Stimulated activated effector memory CD8-positive, alpha-beta T cell treated with anti-CD3 and anti-CD28 coated beads, Interleukin-12 subunit alpha, Interleukin-12 subunit beta, amount 100 ng/mL, for 72 hours (primary cell): Measurements from ENCODE around the gene HDAC4.
A peak's percentile ranks its signal among the peaks of the same experiment; 100 is the strongest.

Experiments used
- ATAC-seq: fragments of 150-1000 bp; cut with Tn5 transposase; 2 replicates; pipeline ENCODE4 v1.10.0; 2021
- DNase-seq, 2 donors: peaks; one replicate each; pipeline ENCODE4 v3.0.0; 2021 to 2022; ENCODE audit warnings: low spot score in 2 of 2
- H3K27ac Mint-ChIP-seq: one replicate; pipeline ENCODE4 v1.8.0; 2022; ENCODE audit warnings: mild to moderate bottlenecking, mixed read lengths
- H3K36me3 Mint-ChIP-seq: one replicate; pipeline ENCODE4 v1.8.0; 2022; ENCODE audit warnings: mild to moderate bottlenecking, mixed read lengths
- H3K4me1 Mint-ChIP-seq: one replicate; pipeline ENCODE4 v1.8.0; 2022; ENCODE audit warnings: mixed read lengths
- H3K4me3 Mint-ChIP-seq: one replicate; pipeline ENCODE4 v1.8.0; 2022; ENCODE audit warnings: mild to moderate bottlenecking, mixed read lengths
- H3K9me3 Mint-ChIP-seq: one replicate; pipeline ENCODE4 v1.8.0; 2022; ENCODE audit warnings: mixed read lengths

The HDAC4 gene

GRCh38 chr2:239226677-239227581, 173.9 kb downstream of the HDAC4 start:
- Mint-ChIP-seq H3K36me3 (no peaks in the 10 kb centered on the region), H3K9me3 (no peaks in the 10 kb centered on the region), H3K4me1 (peaks cover 75% of the 10 kb centered on the region), H3K4me3 (no peak overlapping the region), H3K27ac (peak overlapping the region; percentile 32)
- DNase-seq (no peak), ATAC-seq (no peak)

DNA sequence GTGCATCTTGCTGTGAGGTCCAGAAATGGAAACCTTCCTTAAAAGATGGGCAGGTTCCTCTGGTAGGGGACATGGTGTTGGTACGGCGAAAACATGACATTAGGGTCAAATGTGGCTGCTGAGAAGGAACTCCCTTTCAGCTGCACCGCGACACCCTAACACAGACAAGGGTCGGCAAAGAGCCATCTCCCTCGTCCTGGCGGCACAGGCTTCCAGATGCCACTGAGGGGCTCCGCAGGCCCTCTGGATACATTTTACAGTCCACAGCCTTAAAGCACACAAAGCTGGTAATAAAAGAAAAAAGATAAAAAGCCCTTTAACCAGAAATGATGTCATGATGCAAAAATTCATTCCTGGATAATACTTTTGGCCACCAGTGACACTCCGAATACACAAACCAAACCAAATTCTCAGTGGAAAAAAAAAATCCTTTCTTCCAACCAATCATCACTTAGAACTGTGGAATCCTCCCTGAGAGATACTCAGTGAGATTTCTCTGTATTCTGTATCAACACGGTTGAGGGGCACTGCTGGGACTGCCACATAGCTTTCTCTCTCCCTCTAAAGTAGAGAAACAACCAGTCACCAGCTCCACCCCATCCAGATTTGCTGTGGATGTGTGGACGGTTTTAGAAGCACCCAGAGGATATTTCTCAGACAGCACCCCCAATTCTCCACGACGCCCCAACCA, 174.8 kb downstream of the HDAC4 start:
- H3K36me3 Mint-ChIP-seq: no peaks in the 10 kb centered on the region
- H3K27ac Mint-ChIP-seq: peak overlapping the region; percentile 32
- H3K9me3 Mint-ChIP-seq: no peaks in the 10 kb centered on the region
- ATAC-seq: no peak
- H3K4me3 Mint-ChIP-seq: no peak overlapping the region
- H3K4me1 Mint-ChIP-seq: peaks cover 71% of the 10 kb centered on the region
- no peak for DNase-seq

- no peak overlapping the region for H3K4me3 Mint-ChIP-seq
- no peak for ATAC-seq
- no peaks in the 10 kb centered on the region for H3K9me3 Mint-ChIP-seq
- no peaks in the 10 kb centered on the region for H3K36me3 Mint-ChIP-seq
- no peak for DNase-seq
- H3K27ac Mint-ChIP-seq: peak overlapping the region; percentile 20
- H3K4me1 Mint-ChIP-seq: peaks cover 66% of the 10 kb centered on the region
Measured at GRCh38 chr2:239225371-239225851, 175.4 kb downstream of the HDAC4 start.

GRCh38 chr2:239224955-239225354, 175.9 kb downstream of the HDAC4 start:
- no peak for DNase-seq
- Mint-ChIP-seq H3K36me3 (no peaks in the 10 kb centered on the region), H3K4me1 (peaks cover 69% of the 10 kb centered on the region), H3K4me3 (no peak overlapping the region), H3K9me3 (no peaks in the 10 kb centered on the region), H3K27ac (peak overlapping the region; percentile 20)
- no peak for ATAC-seq

DNA sequence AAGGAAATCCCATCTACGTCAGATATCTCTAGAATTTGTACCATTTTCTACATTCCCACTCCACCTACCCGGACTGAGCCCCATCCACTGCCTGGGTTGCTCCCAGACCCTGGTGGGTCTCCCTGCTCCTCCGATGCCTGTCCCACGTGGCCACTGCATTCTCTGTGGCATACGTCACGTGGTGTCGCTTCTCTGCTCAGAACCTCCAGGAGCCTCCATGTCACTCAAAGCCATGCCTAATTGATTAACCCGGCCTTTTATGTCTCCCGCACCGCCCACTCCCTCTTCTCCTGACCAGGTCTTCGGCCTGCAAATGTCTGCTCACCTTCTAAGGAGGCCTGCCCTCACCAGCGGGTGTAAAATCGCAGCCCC, 176.6 kb downstream of the HDAC4 start:
- H3K4me1 Mint-ChIP-seq: peaks cover 73% of the 10 kb centered on the region

GRCh38 chr2:239223310-239224198, 177.3 kb downstream of the HDAC4 start:
- Mint-ChIP-seq H3K4me1 (peaks cover 73% of the 10 kb centered on the region), H3K27ac (peak overlapping the region; percentile 85), H3K4me3 (no peak overlapping the region), H3K36me3 (no peaks in the 10 kb centered on the region), H3K9me3 (no peaks in the 10 kb centered on the region)
- ATAC-seq (no peak), DNase-seq (no peak)

More for the DNA sequence above, 176.6 kb downstream of the HDAC4 start:
- DNase-seq: no peak
- no peak for ATAC-seq
- no peaks in the 10 kb centered on the region for H3K36me3 Mint-ChIP-seq
- peak overlapping the region; percentile 20 for H3K27ac Mint-ChIP-seq
- no peaks in the 10 kb centered on the region for H3K9me3 Mint-ChIP-seq
- H3K4me3 Mint-ChIP-seq: no peak overlapping the region

DNA sequence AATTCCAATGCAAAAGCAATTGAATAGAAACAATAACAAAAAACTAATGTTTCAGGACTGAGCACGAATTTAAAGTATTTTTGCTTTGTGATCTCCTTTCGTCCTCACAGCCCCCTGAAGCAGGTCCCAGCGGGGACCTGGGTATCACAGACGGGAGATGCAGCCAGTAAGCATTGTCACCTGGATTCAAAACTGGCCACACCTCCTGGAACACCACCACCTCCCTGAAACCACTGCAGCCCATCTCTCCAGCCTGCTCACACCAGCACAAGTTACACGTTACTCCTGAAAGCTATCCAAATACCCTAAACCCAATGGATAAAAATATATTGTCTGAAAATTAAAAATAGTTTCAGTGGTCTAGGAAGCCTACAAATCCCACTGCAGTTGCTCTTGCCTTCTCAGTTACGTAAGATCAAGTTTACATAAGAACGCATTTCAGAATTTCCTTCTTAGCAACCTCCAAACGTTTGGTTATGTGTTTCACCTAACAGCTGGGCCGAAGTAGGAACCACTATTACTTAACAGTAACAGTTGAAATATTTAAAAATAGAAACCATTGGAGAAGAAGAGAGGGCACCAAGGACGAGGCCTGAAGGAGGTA, 178.0 kb downstream of the HDAC4 start:
- Mint-ChIP-seq H3K4me1 (peaks cover 68% of the 10 kb centered on the region), H3K4me3 (peak overlapping the region; percentile 3), H3K9me3 (no peaks in the 10 kb centered on the region), H3K27ac (peak overlapping the region; percentile 85), H3K36me3 (no peaks in the 10 kb centered on the region)
- DNase-seq (no peak), ATAC-seq (no peak)

DNA sequence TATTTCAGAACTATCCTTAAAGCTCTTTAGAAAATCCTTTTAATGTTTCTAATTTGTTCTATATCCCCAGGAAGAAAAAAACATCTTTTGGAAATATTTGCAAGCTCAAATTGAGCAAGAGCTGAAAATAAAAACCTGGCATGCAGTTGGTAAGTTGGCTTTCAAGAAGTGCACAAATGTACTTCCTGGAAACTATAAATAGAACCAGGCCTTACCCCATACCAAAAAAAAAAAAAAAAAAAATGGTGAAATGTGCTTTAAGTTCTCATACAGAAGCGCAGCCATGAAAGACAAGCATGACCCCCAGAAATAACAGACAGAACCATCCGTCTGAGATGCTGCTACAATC, 178.5 kb downstream of the HDAC4 start:
- DNase-seq (no peak), ATAC-seq (no peak)
- Mint-ChIP-seq H3K27ac (peak overlapping the region; percentile 85), H3K36me3 (no peaks in the 10 kb centered on the region), H3K9me3 (no peaks in the 10 kb centered on the region), H3K4me3 (peak overlapping the region; percentile 3), H3K4me1 (peaks cover 68% of the 10 kb centered on the region)

- no peak overlapping the region for H3K4me3 Mint-ChIP-seq
- H3K36me3 Mint-ChIP-seq: no peaks in the 10 kb centered on the region
- H3K9me3 Mint-ChIP-seq: no peaks in the 10 kb centered on the region
- no peak for ATAC-seq
- DNase-seq: no peak
- H3K4me1 Mint-ChIP-seq: peaks cover 68% of the 10 kb centered on the region
- no peak overlapping the region for H3K27ac Mint-ChIP-seq
Measured at GRCh38 chr2:239220981-239221396, 179.8 kb downstream of the HDAC4 start.

DNA sequence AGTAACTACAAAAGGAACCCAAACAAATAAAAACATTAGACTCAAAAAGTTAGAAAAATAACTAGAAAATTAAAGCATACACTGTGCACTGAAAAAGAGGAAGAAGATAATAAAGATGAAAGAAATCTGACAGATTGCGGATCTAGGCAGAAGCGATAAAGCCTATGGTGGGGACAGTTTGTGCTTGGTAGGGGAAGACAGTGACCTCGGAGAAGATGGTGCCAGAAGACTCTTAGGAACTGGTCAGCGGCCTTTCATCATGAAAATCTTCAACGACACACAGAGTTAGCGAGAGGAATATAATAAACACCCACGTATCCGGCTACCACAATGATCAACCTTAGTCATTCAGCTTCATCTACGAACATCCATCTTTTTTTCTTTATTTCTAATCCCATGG, 180.5 kb downstream of the HDAC4 start:
- no peak overlapping the region for H3K4me3 Mint-ChIP-seq
- ATAC-seq: no peak
- H3K36me3 Mint-ChIP-seq: no peaks in the 10 kb centered on the region
- no peak overlapping the region for H3K27ac Mint-ChIP-seq
- H3K9me3 Mint-ChIP-seq: no peaks in the 10 kb centered on the region
- DNase-seq: no peak
- peaks cover 68% of the 10 kb centered on the region for H3K4me1 Mint-ChIP-seq

DNA sequence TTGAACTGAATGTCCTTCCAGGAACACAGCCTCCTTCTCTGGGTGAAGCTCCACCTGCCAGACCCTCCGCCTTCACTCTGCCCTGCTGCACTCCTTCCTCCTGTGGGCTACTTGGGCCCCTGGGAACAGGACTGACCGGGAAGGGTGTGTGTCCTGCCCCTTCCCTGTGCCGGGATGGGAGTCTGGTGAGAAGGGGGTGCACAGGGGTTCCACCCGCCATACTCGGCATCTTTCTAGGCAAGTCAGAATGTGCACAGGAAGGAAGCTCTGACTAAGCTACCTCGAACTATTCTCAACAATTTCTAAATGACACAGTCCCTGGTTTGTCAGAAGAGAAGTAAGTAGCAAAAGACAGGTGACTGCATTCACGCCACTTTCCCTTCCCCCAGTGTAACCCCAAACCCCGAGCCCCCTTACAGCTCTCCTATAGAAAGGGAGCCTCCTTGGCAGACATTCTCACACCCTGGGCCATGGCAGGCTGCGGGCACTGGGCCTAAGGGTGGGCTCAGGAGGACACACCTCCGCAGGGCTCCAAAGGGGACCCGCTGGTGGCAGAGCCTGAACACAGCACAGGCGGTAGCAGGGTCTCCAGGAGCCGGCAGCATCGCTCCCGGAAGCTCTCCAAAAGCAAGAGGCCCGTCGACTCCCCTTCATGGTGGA, 184.1 kb downstream of the HDAC4 start:
- DNase-seq (peak; percentile 33 to 80), ATAC-seq (peak; percentile 99)
- Mint-ChIP-seq H3K4me1 (peaks cover 61% of the 10 kb centered on the region), H3K9me3 (no peaks in the 10 kb centered on the region), H3K4me3 (peak overlapping the region; percentile 80), H3K36me3 (no peaks in the 10 kb centered on the region), H3K27ac (peak overlapping the region; percentile 91)

DNA sequence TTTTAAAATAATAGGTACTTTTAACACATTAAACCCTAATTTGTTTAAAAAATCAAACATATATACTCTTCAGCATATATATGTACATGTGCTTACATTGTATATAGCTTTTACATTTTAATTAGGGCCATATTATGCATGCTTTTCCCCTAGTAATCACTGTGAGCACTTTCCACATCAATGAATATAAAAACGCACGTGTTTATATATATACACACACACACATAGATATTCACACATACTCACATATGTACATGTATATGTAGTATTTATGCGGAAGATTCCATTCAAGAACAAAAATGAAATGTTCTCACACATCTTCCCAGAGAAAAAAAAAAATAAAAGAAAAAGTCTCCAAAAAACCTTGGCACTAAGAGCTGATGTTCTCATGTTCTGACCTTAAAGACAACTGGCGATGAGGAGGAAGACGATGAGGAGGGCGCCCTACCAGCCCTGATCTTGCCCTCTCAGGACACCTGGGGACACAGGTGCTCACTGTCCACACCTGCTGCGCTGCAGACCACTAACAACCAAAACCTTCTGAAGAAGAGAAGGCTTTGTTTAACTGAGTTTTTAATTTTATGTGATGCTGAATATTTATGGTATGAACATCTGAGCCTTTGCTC, 184.7 kb downstream of the HDAC4 start:
- DNase-seq (no peak), ATAC-seq (no peak)
- H3K27ac Mint-ChIP-seq: peak overlapping the region; percentile 91
- peaks cover 61% of the 10 kb centered on the region for H3K4me1 Mint-ChIP-seq
- no peaks in the 10 kb centered on the region for H3K9me3 Mint-ChIP-seq
- H3K4me3 Mint-ChIP-seq: peak overlapping the region; percentile 80
- H3K36me3 Mint-ChIP-seq: no peaks in the 10 kb centered on the region

- no peaks in the 10 kb centered on the region for H3K36me3 Mint-ChIP-seq
- H3K27ac Mint-ChIP-seq: peak overlapping the region; percentile 78
- H3K4me1 Mint-ChIP-seq: peaks cover 60% of the 10 kb centered on the region
- no peak for ATAC-seq
- no peak overlapping the region for H3K4me3 Mint-ChIP-seq
- no peaks in the 10 kb centered on the region for H3K9me3 Mint-ChIP-seq
- no peak for DNase-seq
Measured at GRCh38 chr2:239215136-239215925, 185.5 kb downstream of the HDAC4 start.
